Esophagus squamous epithelium (tissue), 4 donors: ENCODE results near the gene PLCB4.

Experiments used
- POLR2A ChIP-seq, 4 donors: fragments of 450-650 bp; IDR thresholded peaks; one replicate each; pipeline ENCODE4 v1.6.1; 2017; ENCODE audit warnings: antibody characterized with exemption in 4 of 4, mild to moderate bottlenecking in 4 of 4, moderate library complexity in 3 of 4
- TF ChIP-seq, protein P1 (sequence below), 6 experiments: fragments of 450-650 bp in 4 of 6; fragments of 200-600 bp in 2 of 6; sonication (generic) in 2 of 6; IDR thresholded peaks; one replicate each; pipeline ENCODE4 v1.5.1; 2016 to 2019; ENCODE audit warnings: antibody characterized with exemption in 6 of 6, mild to moderate bottlenecking in 4 of 6, moderate library complexity in 4 of 6

DNA sequence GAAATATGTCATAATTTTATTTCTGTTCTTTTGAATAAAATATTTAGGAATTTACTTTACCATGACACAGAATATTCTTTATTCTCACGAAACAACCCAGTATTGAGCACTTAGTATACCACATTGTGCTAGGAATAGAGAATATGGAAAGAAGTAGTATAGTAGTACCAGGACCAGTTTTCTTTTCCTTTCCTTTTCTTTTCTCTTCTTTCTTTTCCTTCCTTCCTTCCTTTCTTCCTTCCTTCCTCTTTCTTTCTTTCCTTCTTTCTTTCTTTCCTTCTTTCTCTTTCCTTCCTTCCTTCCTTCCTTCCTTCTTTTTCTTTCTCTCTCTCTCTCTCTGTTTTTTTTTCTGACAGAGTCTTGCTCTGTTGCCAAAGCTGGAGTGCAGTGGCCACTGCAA, 7.5 kb upstream of the PLCB4 start:
- TF ChIP-seq, protein P1, sequence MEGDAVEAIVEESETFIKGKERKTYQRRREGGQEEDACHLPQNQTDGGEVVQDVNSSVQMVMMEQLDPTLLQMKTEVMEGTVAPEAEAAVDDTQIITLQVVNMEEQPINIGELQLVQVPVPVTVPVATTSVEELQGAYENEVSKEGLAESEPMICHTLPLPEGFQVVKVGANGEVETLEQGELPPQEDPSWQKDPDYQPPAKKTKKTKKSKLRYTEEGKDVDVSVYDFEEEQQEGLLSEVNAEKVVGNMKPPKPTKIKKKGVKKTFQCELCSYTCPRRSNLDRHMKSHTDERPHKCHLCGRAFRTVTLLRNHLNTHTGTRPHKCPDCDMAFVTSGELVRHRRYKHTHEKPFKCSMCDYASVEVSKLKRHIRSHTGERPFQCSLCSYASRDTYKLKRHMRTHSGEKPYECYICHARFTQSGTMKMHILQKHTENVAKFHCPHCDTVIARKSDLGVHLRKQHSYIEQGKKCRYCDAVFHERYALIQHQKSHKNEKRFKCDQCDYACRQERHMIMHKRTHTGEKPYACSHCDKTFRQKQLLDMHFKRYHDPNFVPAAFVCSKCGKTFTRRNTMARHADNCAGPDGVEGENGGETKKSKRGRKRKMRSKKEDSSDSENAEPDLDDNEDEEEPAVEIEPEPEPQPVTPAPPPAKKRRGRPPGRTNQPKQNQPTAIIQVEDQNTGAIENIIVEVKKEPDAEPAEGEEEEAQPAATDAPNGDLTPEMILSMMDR (IDR thresholded peaks at IDR 0.05): no peak
- no peak for TF ChIP-seq POLR2A (IDR thresholded peaks at IDR 0.05)
